OCI-LY7 (cell line): ENCODE results near the gene INSL3. TPM values are rescaled to one million over a fixed set of nuclear protein-coding genes. Genes with fewer than 3 reads are reported as not detected.

ENCODE experiments used
- BruUV-seq: library from RNA; stranded (reverse); fragments of 400-500 nt; replicated peaks from 2 replicates; lab custom pipeline; 2021; lab: Mats Ljungman, UMichigan
- CTCF ChIA-PET: fragments of 300-600 bp; sonication (Branson Sonifier 250); formaldehyde crosslinking; loops from one replicate; lab custom pipeline; 2022; ENCODE audit warnings: antibody characterized with exemption; ENCODE audit not compliant: unreplicated experiment; lab: Charles Lee
- POLR2A ChIA-PET: fragments of 300-600 bp; sonication (Branson Sonifier 250); formaldehyde crosslinking; loops from one replicate; lab custom pipeline; 2022; ENCODE audit warnings: antibody characterized with exemption; lab: Charles Lee
- DNase-seq: peaks from one replicate; pipeline ENCODE4 v3.0.0-alpha.2; 2015; ENCODE audit warnings: low spot score
- H2AFZ ChIP-seq: fragments of 200-600 bp; sonication (generic), shearing (Covaris generic); 2 replicates; pipeline ENCODE4 v1.6.1; 2014; ENCODE audit warnings: mild to moderate bottlenecking, antibody characterized with exemption, low read length, moderate library complexity
- H3K27ac ChIP-seq: fragments of 200-600 bp; sonication (generic); 2 replicates; pipeline ENCODE4 v1.5.1; 2014; ENCODE audit warnings: mixed run types, low read depth, mild to moderate bottlenecking, moderate library complexity, low read length, inconsistent platforms; ENCODE audit not compliant: poor library complexity, severe bottlenecking
- H3K36me3 ChIP-seq: fragments of 200-600 bp; sonication (generic); 2 replicates; pipeline ENCODE4 v1.6.1; 2014; ENCODE audit warnings: mild to moderate bottlenecking, antibody characterized with exemption, low read length, moderate library complexity, mixed read lengths; ENCODE audit not compliant: insufficient read depth
- H3K4me1 ChIP-seq: fragments of 200-600 bp; sonication (generic); 2 replicates; pipeline ENCODE4 v1.5.1; 2014; ENCODE audit warnings: mild to moderate bottlenecking, low read length; ENCODE audit not compliant: insufficient read depth, poor library complexity, severe bottlenecking
- H3K4me2 ChIP-seq: fragments of 200-600 bp; sonication (generic); 2 replicates; pipeline ENCODE4 v1.6.1; 2014; ENCODE audit warnings: mild to moderate bottlenecking, low read length
- H3K4me3 ChIP-seq: fragments of 200-600 bp; sonication (generic); 2 replicates; pipeline ENCODE4 v1.5.1; 2014; ENCODE audit warnings: mild to moderate bottlenecking, low read depth, low read length; ENCODE audit not compliant: poor library complexity, severe bottlenecking
- H3K79me2 ChIP-seq: fragments of 200-600 bp; sonication (generic); 2 replicates; pipeline ENCODE4 v1.6.1; 2016; ENCODE audit warnings: low read depth, mild to moderate bottlenecking, low read length, moderate library complexity, mixed read lengths; ENCODE audit not compliant: insufficient read depth
- H3K9me2 ChIP-seq: fragments of 200-600 bp; sonication (generic); 2 replicates; pipeline ENCODE4 v1.6.1; 2016; ENCODE audit warnings: mild to moderate bottlenecking, low read length, mixed read lengths; ENCODE audit not compliant: insufficient read depth
- H3K9me3 ChIP-seq: fragments of 200-600 bp; sonication (generic); 2 replicates; pipeline ENCODE4 v1.6.1; 2014; ENCODE audit warnings: mild to moderate bottlenecking, mixed run types, low read length, mixed read lengths
- H4K20me1 ChIP-seq: fragments of 200-600 bp; sonication (generic); 2 replicates; pipeline ENCODE4 v1.6.1; 2014; ENCODE audit warnings: mild to moderate bottlenecking, antibody characterized with exemption, low read length, moderate library complexity, mixed read lengths; ENCODE audit not compliant: insufficient read depth
- EZH2phosphoT487 ChIP-seq: fragments of 200-600 bp; sonication (generic); IDR thresholded peaks from 2 replicates; pipeline ENCODE4 v1.6.1; 2018; ENCODE audit warnings: low read depth, borderline replicate concordance, mild to moderate bottlenecking, mixed run types, antibody characterized with exemption, low read length, moderate library complexity, mixed read lengths
- intact Hi-C: fragments of 100-400 bp; cut with micrococcal nuclease; formaldehyde crosslinking; loops from one replicate; pipeline ENCODE4 v1.10.0; 2022; ENCODE audit not compliant: unreplicated experiment
- total RNA-seq, 2 experiments: library from RNA; depleted of rRNA in 1 of 2; stranded (reverse); fragments of >200 nt in 1 of 2; shearing (Covaris generic) in 1 of 2; gene quantifications; 2 replicates each; pipeline ENCODE4 v1.2.3, GENCODE V29; 2014 to 2022
- TF ChIP-seq, protein P1 (sequence below): fragments of 200-600 bp; sonication (generic); conservative IDR thresholded peaks from 2 replicates; pipeline ENCODE4 v1.5.1; 2014; ENCODE audit warnings: mild to moderate bottlenecking, antibody characterized with exemption, low read length, moderate library complexity, mixed read lengths

The INSL3 gene
- total RNA-seq, 2 experiments from 2014 or later, result 0.25 to 0.38 TPM

DNA sequence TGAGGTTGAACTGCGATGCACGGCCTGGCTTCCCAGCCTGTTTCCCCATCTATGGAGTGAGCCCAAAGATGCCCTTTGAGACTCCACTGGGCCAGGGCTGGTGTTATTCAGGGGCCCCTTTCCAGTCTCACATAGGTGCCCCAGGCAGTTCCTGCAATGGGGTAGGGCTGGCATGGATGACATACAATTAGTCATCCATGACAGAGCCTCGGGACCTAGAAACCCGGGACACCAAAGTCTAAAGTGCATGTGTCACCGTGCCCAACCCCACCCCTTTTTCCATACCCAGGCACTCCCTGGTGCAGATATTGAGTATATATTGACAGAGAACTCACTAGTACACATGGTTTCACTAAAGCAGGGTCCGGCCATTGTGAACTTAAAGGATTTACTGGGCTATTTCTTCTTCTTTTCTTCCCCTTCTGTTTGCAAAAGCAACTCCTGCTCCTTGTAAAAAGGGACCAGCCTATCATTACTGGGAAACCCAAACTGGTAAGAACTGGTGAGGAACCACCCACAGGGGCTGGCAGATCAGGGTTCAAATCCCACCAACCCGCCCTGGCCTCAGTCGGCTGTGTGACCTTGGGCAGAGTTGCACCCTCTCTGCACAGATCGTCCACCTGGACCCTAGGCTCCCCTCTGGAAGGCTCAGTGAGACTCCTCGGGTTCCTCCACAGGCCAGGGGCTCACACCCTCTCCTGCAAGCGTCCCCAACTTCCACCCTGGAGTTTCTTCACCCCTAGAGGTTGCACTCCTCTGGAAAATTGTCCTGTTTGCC lies 23.7 kb downstream of the INSL3 start:
- Histone ChIP-seq H3K79me2 (no peaks in the 10 kb centered on the region), H2AFZ (no peak overlapping the region), H3K27ac (no peak overlapping the region), H3K4me1 (no peaks in the 10 kb centered on the region), H3K9me2 (no peaks in the 10 kb centered on the region), H3K4me2 (no peak overlapping the region), H4K20me1 (no peaks in the 10 kb centered on the region), H3K9me3 (no peaks in the 10 kb centered on the region), H3K36me3 (no peaks in the 10 kb centered on the region), H3K4me3 (no peak overlapping the region)
- ChIA-PET CTCF (no interaction called here), POLR2A (interaction anchor here (0.7 kb wide), 1 partner anchor 111 kb away, joined by 4 read pairs; no protein-coding TSS in a partner anchor)
- DNase-seq, result no peak
- intact Hi-C loops, result no loop called here
- BruUV-seq, result no TSS peak
- TF ChIP-seq, protein P1, sequence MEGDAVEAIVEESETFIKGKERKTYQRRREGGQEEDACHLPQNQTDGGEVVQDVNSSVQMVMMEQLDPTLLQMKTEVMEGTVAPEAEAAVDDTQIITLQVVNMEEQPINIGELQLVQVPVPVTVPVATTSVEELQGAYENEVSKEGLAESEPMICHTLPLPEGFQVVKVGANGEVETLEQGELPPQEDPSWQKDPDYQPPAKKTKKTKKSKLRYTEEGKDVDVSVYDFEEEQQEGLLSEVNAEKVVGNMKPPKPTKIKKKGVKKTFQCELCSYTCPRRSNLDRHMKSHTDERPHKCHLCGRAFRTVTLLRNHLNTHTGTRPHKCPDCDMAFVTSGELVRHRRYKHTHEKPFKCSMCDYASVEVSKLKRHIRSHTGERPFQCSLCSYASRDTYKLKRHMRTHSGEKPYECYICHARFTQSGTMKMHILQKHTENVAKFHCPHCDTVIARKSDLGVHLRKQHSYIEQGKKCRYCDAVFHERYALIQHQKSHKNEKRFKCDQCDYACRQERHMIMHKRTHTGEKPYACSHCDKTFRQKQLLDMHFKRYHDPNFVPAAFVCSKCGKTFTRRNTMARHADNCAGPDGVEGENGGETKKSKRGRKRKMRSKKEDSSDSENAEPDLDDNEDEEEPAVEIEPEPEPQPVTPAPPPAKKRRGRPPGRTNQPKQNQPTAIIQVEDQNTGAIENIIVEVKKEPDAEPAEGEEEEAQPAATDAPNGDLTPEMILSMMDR, result no peak
- no peak for TF ChIP-seq EZH2phosphoT487

- DNase-seq, result no peak
- intact Hi-C loops, result no loop called here
- ChIA-PET CTCF (no interaction called here), POLR2A (interaction anchor here (0.6 kb wide), 1 partner anchor 31 kb away, joined by 4 read pairs; no protein-coding TSS in a partner anchor)
- Histone ChIP-seq H3K27ac (no peak overlapping the region), H3K4me3 (no peak overlapping the region), H3K9me3 (no peaks in the 10 kb centered on the region), H3K4me1 (no peaks in the 10 kb centered on the region), H3K36me3 (no peaks in the 10 kb centered on the region), H2AFZ (no peak overlapping the region), H3K79me2 (no peaks in the 10 kb centered on the region), H3K4me2 (no peak overlapping the region), H3K9me2 (no peaks in the 10 kb centered on the region), H4K20me1 (no peaks in the 10 kb centered on the region)
- BruUV-seq, result no TSS peak
- TF ChIP-seq EZH2phosphoT487, result no peak
- TF ChIP-seq, protein P1, result no peak
These were observed 24.4 kb downstream of the INSL3 start for GRCh38 chr19:17796838-17797423.
